Pancreas (tissue), 10 donors: ENCODE measurements around the gene INPP5A. TPM values are rescaled to one million over a fixed set of nuclear protein-coding genes. Genes with fewer than 3 reads are reported as not detected.
"Not testable (repeated sequence)": the region's sequence is repeated elsewhere in the genome, so short reads cannot be mapped to it uniquely, and the experiment has no call there.

Experiments used
- ATAC-seq, 4 donors: fragments of 200-7000 bp; cut with Tn5 transposase; one replicate each; pipeline versions ENCODE4 v1.8.0 to v1.9.1; 2020; ENCODE audit warnings: mild to moderate bottlenecking in 4 of 4, moderate library complexity in 4 of 4
- DNase-seq, 6 donors: peaks; one replicate each; pipeline ENCODE4 v3.0.0-alpha.2; 2020
- FAIRE-seq: peaks from 2 replicates; lab custom pipeline; 2012; peaks lifted over from hg19 to GRCh38; lab: Jason Lieb, UNC
- H3K27ac ChIP-seq, 4 donors: fragments of 200-600 bp; sonication (generic); 1 replicate in 3 of 4; 2 replicates in 1 of 4; pipeline versions ENCODE4 v1.5.0 to v1.8.0; 2020
- H3K27me3 ChIP-seq, 4 donors: fragments of 200-600 bp; one replicate each; pipeline ENCODE4 v1.8.0; 2021
- H3K36me3 ChIP-seq, 3 donors: fragments of 200-600 bp; sonication (generic) in 1 of 3; one replicate each; pipeline versions ENCODE4 v1.5.0 to v1.8.0; 2020 to 2021
- H3K4me1 ChIP-seq, 3 donors: fragments of 200-600 bp; one replicate each; pipeline ENCODE4 v1.8.0; 2021
- H3K4me3 ChIP-seq, 4 donors: fragments of 200-600 bp; sonication (generic) in 2 of 4; one replicate each; pipeline versions ENCODE4 v1.5.0 to v1.8.0; 2020 to 2021
- H3K9me3 ChIP-seq, 4 donors: fragments of 200-600 bp; one replicate each; pipeline ENCODE4 v1.8.0; 2021
- CTCF ChIP-seq, 4 donors: fragments of 200-600 bp; sonication (generic) in 3 of 4; IDR thresholded peaks; one replicate each; pipeline versions ENCODE4 v1.5.0 to v1.8.0; 2021; ENCODE audit warnings: antibody characterized with exemption in 4 of 4
- WGBS, 2 donors: extraction: QIAGEN DNeasy Blood & Tissue Kit; methylation state at CpG; one replicate each; pipeline ENCODE4 v1.1.7; 2013; 5-methylcytosine and 5-hydroxymethylcytosine counted together
- intact Hi-C, 3 donors: fragments of 100-400 bp; cut with DNase I; formaldehyde crosslinking; loops; one replicate each; pipeline versions ENCODE4 v1.11.1 to v1.14.2; 2022
- polyA plus RNA-seq, 2 donors: library from polyadenylated mRNA; stranded (reverse); fragments of 200-250 nt; gene quantifications; one replicate each; pipeline ENCODE4 v1.2.3, GENCODE V29; 2013
- total RNA-seq, 6 donors: library from RNA; stranded (reverse); fragmentation: NEBNext Ultra II Directional in 4 of 6; extraction: Animal tissue kit (Norgen Biotek cat#: 25700) in 4 of 6; gene quantifications; one replicate each; pipeline versions ENCODE4 v1.2.1 to v1.2.4, GENCODE V29; 2021 to 2023
- donor health status: healthy with polysubstance abuse.
- donor health status: DM: no; HTN: no; CAD: no; lungs with moderate emphysema.
- donor health status: DM: no; HTN: no; CAD: no.
- donor health status: control.
- donor health status: control.
- donor health status: Bipolar disorder and iron deficiency.
- donor health status: DM: yes; HTN: yes; CAD: no.
- donor health status: DM: no; HTN: no; CAD: no.
- donor health status: DM: no; HTN: no; CAD: no.
- donor health status: DM: yes; HTN: yes; CAD: no.

The INPP5A gene
- total and polyA plus RNA-seq, 8 donors = 5.9 to 15.6 (median 11.3) TPM

DNA sequence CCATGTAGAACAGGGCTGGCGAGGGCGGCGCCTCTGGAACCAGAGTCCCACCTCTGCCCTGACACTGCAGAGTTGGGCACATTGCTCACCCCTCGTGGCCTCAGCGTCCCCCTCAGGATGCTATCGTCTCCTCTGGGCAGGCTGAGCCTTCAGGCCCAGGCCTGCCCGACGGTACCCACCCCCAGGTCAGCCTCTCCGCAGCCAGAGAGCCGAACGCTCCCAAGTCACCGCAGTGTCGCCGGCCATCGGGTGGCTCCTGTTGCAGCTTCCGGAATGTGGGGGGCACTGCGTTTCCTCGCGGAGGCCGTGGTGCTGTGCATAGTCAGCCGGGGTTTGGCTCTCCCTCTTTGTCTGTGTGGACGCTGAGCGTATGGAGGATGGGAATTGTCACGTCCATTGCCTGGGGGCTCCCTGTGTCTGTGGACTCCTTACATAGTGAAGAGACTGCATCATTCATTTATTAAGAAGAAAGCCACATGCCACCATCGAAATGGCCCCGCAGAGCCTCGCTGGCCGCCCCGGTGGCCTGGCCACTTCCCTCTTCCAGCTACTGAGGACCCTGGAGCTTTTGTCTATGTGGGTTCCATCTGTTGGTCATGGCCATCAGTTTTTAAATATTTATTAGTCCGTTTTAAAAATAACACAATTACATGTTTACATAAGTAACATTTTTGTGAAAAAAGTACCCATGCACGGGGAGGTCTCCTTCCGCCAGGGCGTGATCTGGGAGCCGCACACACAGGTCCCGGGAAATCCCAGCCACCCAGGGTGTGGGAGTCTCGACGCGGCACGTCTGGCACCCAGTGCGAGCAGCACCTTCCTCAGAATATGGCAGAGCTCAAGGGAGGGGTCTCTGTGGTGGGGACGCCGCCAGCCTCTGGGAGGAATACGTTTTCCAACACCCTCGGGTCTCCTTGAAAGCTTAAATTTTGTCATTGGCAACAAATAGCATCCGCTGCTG lies 232.8 kb downstream of the INPP5A start:
- H3K27me3 ChIP-seq = no peaks in the 10 kb centered on the region
- no peak for ATAC-seq
- no peak for FAIRE-seq
- no peaks in the 10 kb centered on the region for H3K4me1 ChIP-seq
- intact Hi-C loops = no loop called here
- H3K9me3 ChIP-seq = no peaks in the 10 kb centered on the region
- no peak for DNase-seq
- H3K4me3 ChIP-seq = no peak overlapping the region
- 96% methylated on average over 43 to 45 of the region's 45 CpGs for WGBS, 2 donors
- no peak for TF ChIP-seq CTCF (IDR thresholded peaks at IDR 0.05)
- H3K27ac ChIP-seq = no peak overlapping the region
- no peaks in the 10 kb centered on the region for H3K36me3 ChIP-seq

- H3K4me1 ChIP-seq, FAIRE-seq, H3K27me3 ChIP-seq, H3K9me3 ChIP-seq, ATAC-seq, H3K4me3 ChIP-seq, DNase-seq, H3K36me3 ChIP-seq, H3K27ac ChIP-seq, intact Hi-C loops: not testable (repeated sequence)
- WGBS, 2 donors = 94 to 99% methylated on average over 16 to 20 of the region's 25 CpGs
Observed at GRCh38 chr10:132772816-132773215, 235.2 kb downstream of the INPP5A start.

DNA sequence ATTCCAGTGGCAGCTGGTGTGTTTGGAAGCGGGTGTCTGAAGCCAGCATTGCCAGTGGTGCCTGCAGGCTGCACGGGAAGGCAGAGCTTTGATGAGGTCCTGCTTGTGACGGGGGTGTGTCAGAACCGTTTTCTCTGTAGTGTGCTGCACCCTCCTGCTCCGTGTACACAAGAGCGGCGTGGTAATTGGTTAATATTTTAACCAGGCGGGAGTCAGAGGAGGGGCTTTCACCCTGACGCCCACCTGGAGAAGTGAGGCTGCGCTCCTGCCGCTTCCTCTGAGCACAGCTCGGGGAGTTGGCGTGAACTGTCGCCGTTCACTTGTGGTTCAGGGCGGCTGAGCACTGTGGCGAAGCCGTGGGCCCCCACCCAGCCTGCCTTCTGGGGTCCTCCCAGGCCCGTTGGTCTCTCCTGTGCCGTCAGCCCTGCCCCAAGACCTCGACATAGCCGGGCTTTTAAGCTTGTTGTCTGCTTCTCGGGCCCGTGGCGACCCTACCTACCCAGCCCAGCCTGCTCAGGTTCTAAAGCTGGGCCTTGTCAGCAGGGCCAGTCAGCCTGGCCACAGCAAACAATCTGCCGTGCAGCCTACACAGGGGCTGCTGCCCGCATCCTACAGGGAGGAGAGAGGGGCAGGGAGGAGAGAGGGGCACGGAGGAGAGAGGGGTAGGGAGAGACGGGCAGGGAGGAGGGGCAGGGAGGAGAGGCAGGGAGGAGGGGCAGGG lies 236.8 kb downstream of the INPP5A start:
- FAIRE-seq (no peak), DNase-seq (no peak), ATAC-seq (peak in 3 of 4 donors; percentile 8 to 38 (median 18))
- Histone ChIP-seq H3K36me3 (peaks cover 0 to 4% (median 0%) of the 10 kb centered on the region in 3 donors), H3K27me3 (no peaks in the 10 kb centered on the region), H3K27ac (peak overlapping the region in 2 of 4 donors; percentile 19 to 22), H3K4me1 (no peaks in the 10 kb centered on the region), H3K4me3 (no peak overlapping the region), H3K9me3 (no peaks in the 10 kb centered on the region)
- no peak for TF ChIP-seq CTCF (IDR thresholded peaks at IDR 0.05)
- 65 to 66% methylated on average over 28 to 29 of the region's 29 CpGs for WGBS, 2 donors
- intact Hi-C loops = no loop called here

DNA sequence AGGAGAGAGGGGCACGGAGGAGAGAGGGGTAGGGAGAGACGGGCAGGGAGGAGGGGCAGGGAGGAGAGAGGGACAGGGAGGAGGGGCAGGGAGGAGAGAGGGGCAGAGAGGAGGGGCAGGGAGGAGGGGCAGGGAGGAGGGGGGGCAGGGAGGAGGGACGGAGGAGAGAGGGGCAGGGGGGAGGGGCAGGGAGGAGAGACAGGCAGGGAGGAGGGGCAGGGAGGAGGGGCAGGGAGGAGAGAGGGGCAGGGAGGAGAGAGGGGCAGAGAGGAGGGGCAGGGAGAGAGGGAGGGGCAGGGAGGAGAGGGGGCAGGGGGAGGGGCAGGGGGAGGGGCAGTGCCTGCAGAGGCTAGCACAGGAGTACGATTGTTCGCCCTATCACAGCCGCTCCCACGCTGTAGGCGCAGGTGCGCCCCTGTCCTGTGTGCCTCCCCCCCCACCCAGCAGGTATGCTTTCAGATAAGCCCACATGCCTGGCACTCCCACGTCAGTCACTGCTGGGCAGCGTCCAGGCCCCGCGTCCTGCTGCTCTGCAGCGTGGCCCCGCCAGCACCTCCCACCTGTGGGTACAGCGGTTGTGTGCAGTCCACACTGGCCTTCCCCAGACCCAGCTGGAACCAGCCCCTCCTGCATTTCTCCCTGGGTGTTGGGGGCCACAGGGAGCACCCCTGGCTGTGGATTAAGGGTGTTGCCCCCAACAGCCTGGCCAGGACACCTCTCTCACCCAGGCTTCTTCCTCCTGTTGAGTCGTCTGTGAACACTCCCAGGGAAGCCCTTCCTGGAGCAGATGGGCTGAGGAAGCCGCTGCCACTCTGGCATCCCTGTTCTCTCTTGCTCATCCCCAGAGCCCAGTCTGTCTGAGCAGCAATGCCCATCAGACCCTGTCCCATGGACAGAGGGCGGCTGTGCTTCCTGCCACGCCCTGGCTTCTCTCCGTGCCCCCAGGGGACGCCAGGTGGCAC lies 237.6 kb downstream of the INPP5A start:
- peak; percentile 85 to 95 (median 88) for ATAC-seq
- Histone ChIP-seq H3K9me3 (no peaks in the 10 kb centered on the region), H3K4me3 (no peak overlapping the region), H3K27me3 (no peaks in the 10 kb centered on the region), H3K36me3 (peaks cover 0 to 4% (median 0%) of the 10 kb centered on the region in 3 donors), H3K27ac (peak overlapping the region in 2 of 4 donors; percentile 41 to 64), H3K4me1 (no peaks in the 10 kb centered on the region)
- intact Hi-C loops = no loop called here
- FAIRE-seq = no peak
- 38 to 43% methylated on average over 13 to 22 of the region's 22 CpGs for WGBS, 2 donors
- peak; percentile 77 to 91 (median 84) for DNase-seq
- TF ChIP-seq CTCF (IDR thresholded peaks at IDR 0.05) = no peak
